Stomach (tissue), 9 donors: ENCODE results near the gene ZNF641. TPM values are rescaled to one million over a fixed set of nuclear protein-coding genes. Genes with fewer than 3 reads are reported as not detected.

ENCODE experiments used
- DNase-seq, 2 donors: peaks; one replicate each; pipeline versions ENCODE4 v3.0.0 to v3.0.0-alpha.2; 2013 to 2019
- H3K27ac ChIP-seq, 5 donors: fragments of 200-600 bp in 4 of 5; sonication (generic) in 4 of 5; one replicate each; pipeline ENCODE4 v1.5.1; 2013 to 2019; ENCODE audit warnings: mild to moderate bottlenecking in 1 of 5, moderate library complexity in 1 of 5
- H3K27me3 ChIP-seq, 3 donors: fragments of 200-600 bp; sonication (generic); one replicate each; pipeline ENCODE4 v1.5.1; 2017 to 2019; ENCODE audit warnings: mixed run types in 1 of 3
- H3K36me3 ChIP-seq, 4 donors: fragments of 200-600 bp; sonication (generic); 1 replicate in 3 of 4; 2 replicates in 1 of 4; pipeline ENCODE4 v1.5.1; 2016 to 2019
- H3K4me1 ChIP-seq, 4 donors: fragments of 200-600 bp; sonication (generic); one replicate each; pipeline ENCODE4 v1.5.1; 2016 to 2019
- H3K4me3 ChIP-seq, 4 donors: fragments of 200-600 bp; sonication (generic) in 3 of 4; one replicate each; pipeline ENCODE4 v1.5.1; 2016 to 2019; ENCODE audit warnings: mild to moderate bottlenecking in 1 of 4
- H3K9me3 ChIP-seq, 4 donors: fragments of 200-600 bp; sonication (generic); one replicate each; pipeline ENCODE4 v1.5.1; 2016 to 2019
- EP300 ChIP-seq: sonication (generic); formaldehyde crosslinking; IDR thresholded peaks from one replicate; pipeline ENCODE4 v1.6.1; 2017; ENCODE audit warnings: antibody characterized with exemption
- POLR2A ChIP-seq, 4 donors: fragments of 450-650 bp; IDR thresholded peaks; one replicate each; pipeline ENCODE4 v1.6.1; 2016; ENCODE audit warnings: antibody characterized with exemption in 4 of 4, control low read depth in 2 of 4, mild to moderate bottlenecking in 1 of 4, moderate library complexity in 1 of 4
- POLR2AphosphoS5 ChIP-seq, 3 donors: sonication (generic); formaldehyde crosslinking; IDR thresholded peaks; one replicate each; pipeline ENCODE4 v1.6.1; 2016; ENCODE audit warnings: antibody characterized with exemption in 3 of 3
- WGBS, 5 donors: extraction: QIAGEN DNeasy Blood & Tissue Kit in 3 of 5; methylation state at CpG; one replicate each; pipeline versions ENCODE4 v1.1.5 to v1.1.7; 2013 to 2018; 5-methylcytosine and 5-hydroxymethylcytosine counted together
- intact Hi-C: fragments of 100-400 bp; cut with DNase I; formaldehyde crosslinking; loops from one replicate; pipeline ENCODE4 v1.15.1; 2023; ENCODE audit warnings: low total_unique reads
- polyA plus RNA-seq, 3 donors: library from polyadenylated mRNA; stranded (reverse); fragments of 200-250 nt; gene quantifications; one replicate each; pipeline ENCODE4 v1.2.3, GENCODE V29; 2013
- total RNA-seq, 5 donors: library from RNA; depleted of rRNA; stranded (reverse); fragments of >200 nt; gene quantifications; one replicate each; pipeline versions ENCODE4 v1.1.0 to v1.2.3, GENCODE V29; 2014 to 2016
- TF ChIP-seq, protein P1 (sequence below), 7 experiments: fragments of 450-650 bp in 4 of 7; fragments of 200-600 bp in 3 of 7; sonication (generic) in 3 of 7; IDR thresholded peaks; one replicate each; pipeline ENCODE4 v1.5.1; 2016 to 2019; ENCODE audit warnings: antibody characterized with exemption in 7 of 7, control low read depth in 2 of 7, mild to moderate bottlenecking in 1 of 7
- donor health status: healthy with polysubstance abuse.
- donor health status: Bipolar disorder and iron deficiency.
- donor health status: healthy.

Gene ZNF641
- total and polyA plus RNA-seq, 8 donors = 0.58 to 39.3 (median 5.3) TPM

DNA sequence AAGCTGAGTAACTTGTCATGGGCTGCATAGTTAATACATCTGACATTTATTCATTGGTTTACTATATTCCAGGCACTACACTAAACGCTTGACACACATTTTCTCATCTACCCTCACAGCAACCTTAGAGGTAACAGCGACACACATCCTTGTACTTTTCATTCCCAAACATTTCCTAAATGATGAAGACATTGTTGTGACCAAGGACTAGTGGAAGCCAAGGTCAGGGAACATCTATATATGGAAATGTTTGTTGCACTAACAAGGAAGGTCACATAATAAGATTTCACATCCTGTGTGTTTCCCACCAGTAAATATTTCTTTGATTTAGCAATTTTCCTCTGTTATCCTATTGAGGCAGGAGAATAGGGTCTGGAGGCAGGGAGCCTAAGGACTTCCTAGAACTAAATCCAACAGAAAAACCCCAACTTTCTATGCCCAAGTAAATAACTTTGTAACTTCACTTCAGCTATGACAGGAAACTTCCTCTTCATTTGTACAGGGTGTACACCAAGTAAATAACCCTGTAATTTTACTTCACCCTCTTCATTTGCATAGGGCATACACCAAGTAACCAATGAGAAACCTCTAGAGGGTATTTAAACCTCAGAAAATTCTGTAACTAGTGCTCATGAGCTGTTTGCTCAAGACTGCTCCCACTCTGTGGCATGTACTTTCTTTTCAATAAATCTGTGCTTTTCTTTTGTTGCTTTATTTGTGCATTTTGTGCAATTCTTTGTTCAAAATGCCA, 48.4 kb downstream of the ZNF641 start:
- H3K27me3 ChIP-seq = no peaks in the 10 kb centered on the region
- H3K9me3 ChIP-seq = no peaks in the 10 kb centered on the region
- no peaks in the 10 kb centered on the region for H3K4me1 ChIP-seq
- 68 to 80% (median 72%) methylated on average over 2 of the region's 2 CpGs for WGBS, 5 donors
- intact Hi-C loops = no loop called here
- no peak overlapping the region for H3K4me3 ChIP-seq
- no peak for DNase-seq
- H3K36me3 ChIP-seq = no peaks in the 10 kb centered on the region
- TF ChIP-seq, protein P1, sequence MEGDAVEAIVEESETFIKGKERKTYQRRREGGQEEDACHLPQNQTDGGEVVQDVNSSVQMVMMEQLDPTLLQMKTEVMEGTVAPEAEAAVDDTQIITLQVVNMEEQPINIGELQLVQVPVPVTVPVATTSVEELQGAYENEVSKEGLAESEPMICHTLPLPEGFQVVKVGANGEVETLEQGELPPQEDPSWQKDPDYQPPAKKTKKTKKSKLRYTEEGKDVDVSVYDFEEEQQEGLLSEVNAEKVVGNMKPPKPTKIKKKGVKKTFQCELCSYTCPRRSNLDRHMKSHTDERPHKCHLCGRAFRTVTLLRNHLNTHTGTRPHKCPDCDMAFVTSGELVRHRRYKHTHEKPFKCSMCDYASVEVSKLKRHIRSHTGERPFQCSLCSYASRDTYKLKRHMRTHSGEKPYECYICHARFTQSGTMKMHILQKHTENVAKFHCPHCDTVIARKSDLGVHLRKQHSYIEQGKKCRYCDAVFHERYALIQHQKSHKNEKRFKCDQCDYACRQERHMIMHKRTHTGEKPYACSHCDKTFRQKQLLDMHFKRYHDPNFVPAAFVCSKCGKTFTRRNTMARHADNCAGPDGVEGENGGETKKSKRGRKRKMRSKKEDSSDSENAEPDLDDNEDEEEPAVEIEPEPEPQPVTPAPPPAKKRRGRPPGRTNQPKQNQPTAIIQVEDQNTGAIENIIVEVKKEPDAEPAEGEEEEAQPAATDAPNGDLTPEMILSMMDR (IDR thresholded peaks at IDR 0.05) = no peak
- TF ChIP-seq POLR2A (IDR thresholded peaks at IDR 0.05) = no peak
- TF ChIP-seq POLR2AphosphoS5 (IDR thresholded peaks at IDR 0.05) = no peak
- no peak for TF ChIP-seq EP300
- peak overlapping the region in 1 of 5 donors; percentile 20 for H3K27ac ChIP-seq

DNA sequence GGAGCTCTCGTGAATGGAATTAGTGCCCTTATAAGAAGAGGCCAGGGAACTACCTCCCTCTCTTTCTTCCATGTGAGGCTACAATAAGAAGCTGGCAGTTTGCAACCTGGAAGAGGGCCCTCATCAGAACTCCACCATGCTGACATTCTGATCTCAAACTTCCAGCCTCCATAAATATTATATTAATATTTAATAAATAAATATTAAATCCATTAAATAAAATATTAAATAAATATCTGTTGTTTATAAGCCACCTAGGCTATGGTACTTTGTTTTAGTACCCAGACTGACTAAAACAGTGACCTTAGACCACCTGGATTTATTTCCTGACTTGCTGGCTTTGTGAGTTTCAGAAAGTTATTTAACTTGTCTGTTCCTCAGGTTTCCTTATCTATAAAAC, 49.9 kb downstream of the ZNF641 start:
- no peak overlapping the region for H3K4me3 ChIP-seq
- no peak for DNase-seq
- peaks cover 0 to 13% (median 7%) of the 10 kb centered on the region in 4 donors for H3K4me1 ChIP-seq
- H3K27ac ChIP-seq = no peak overlapping the region
- no peaks in the 10 kb centered on the region for H3K27me3 ChIP-seq
- H3K9me3 ChIP-seq = no peaks in the 10 kb centered on the region
- intact Hi-C loops = no loop called here
- no peaks in the 10 kb centered on the region for H3K36me3 ChIP-seq
- TF ChIP-seq POLR2A (IDR thresholded peaks at IDR 0.05) (no peak), EP300 (no peak), POLR2AphosphoS5 (IDR thresholded peaks at IDR 0.05) (no peak)
- TF ChIP-seq, protein P1 (IDR thresholded peaks at IDR 0.05) = no peak
- WGBS, 5 donors = 77 to 90% (median 82%) methylated on average over 1 of the region's 1 CpG

DNA sequence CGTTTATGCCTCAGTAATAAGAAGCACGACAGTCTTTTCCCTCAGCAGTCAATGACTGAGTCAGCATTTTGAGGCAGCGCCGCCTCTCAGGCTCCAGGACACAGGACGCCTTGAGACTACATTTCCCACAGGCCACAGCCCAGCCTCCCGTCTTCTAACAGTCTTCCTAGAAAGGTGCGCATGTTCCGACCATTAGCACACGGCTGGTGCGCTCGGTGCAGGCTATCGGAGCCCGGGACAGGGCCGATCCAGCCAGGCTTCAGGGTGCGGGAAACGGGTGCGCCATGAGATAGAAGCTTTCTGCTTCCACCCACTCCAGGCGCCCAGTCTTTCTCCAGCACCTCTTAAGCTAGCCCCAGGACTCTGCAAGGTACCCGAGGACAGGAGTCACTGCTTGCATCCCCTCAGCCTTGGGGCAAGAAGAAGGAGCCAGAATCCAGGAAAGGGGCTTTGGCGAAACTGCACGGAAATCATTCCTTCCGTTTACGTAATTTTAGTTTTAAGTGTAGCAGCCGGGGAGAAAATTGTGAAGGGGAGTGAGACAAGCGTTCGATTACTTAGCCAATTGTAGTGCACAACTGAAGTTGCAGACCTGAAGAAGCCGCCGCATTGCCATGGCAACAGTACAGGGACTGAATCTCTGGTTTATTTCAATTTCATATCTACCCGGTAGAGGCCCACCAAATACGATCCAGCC, 54.0 kb downstream of the ZNF641 start:
- Histone ChIP-seq H3K4me3 (peak overlapping the region; percentile 46 to 61 (median 56)), H3K4me1 (peaks cover 0 to 13% (median 7%) of the 10 kb centered on the region in 4 donors), H3K9me3 (no peaks in the 10 kb centered on the region), H3K27ac (peak overlapping the region in 2 of 5 donors; percentile 46 to 55), H3K27me3 (no peaks in the 10 kb centered on the region), H3K36me3 (no peaks in the 10 kb centered on the region)
- peak; percentile 80 to 94 for DNase-seq
- 5 to 13% (median 6%) methylated on average over 30 of the region's 30 CpGs for WGBS, 5 donors
- intact Hi-C loops = no loop called here
- TF ChIP-seq EP300 = no peak
- TF ChIP-seq, protein P1 (IDR thresholded peaks at IDR 0.05) = no peak
- no peak for TF ChIP-seq POLR2A (IDR thresholded peaks at IDR 0.05)
- TF ChIP-seq POLR2AphosphoS5 (IDR thresholded peaks at IDR 0.05) = peak in 2 of 3 donors; percentile 36 to 39

DNA sequence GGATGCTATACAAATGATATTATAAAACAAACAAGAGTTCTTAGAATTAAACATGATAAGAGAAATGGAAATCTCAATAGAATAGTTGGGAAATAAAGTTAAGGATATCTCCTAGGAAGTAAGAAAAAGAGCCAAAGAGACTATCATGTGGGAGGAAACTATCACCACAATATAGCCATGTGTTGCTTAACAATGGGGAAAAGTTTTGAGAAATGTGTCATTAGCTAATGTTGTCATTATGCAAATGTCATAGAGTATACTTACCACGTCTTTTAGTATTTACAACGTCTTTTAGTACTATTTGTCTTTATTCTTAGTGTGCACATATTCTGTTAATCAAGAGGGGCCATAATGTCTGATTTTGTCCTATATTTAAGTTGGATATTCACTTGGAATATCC, 58.7 kb downstream of the ZNF641 start:
- intact Hi-C loops = no loop called here
- no peaks in the 10 kb centered on the region for H3K36me3 ChIP-seq

More for the DNA sequence above, 58.7 kb downstream of the ZNF641 start:
- WGBS, 5 donors = 29 to 54% (median 44%) methylated on average over 2 of the region's 2 CpGs
- TF ChIP-seq, protein P1 (IDR thresholded peaks at IDR 0.05) = no peak
- TF ChIP-seq EP300 = no peak
- TF ChIP-seq POLR2AphosphoS5 (IDR thresholded peaks at IDR 0.05) = no peak
- TF ChIP-seq POLR2A (IDR thresholded peaks at IDR 0.05) = no peak
- peaks cover 0 to 11% (median 5%) of the 10 kb centered on the region in 4 donors for H3K4me1 ChIP-seq
- H3K27me3 ChIP-seq = no peaks in the 10 kb centered on the region
- no peak overlapping the region for H3K4me3 ChIP-seq
- H3K9me3 ChIP-seq = no peaks in the 10 kb centered on the region
- no peak for DNase-seq
- H3K27ac ChIP-seq = no peak overlapping the region
